HG02885 (cell line): ENCODE data around the gene PKIG.

ENCODE experiments used
- ATAC-seq: cut with Tn5 transposase; IDR thresholded peaks from one replicate; pipeline ENCODE4 v1.9.1; 2021; ENCODE audit warnings: mild to moderate bottlenecking; ENCODE audit not compliant: unreplicated experiment, poor library complexity

PKIG gene

GRCh38 chr20:44615876-44616603 lies 33.7 kb downstream of the PKIG start:
- ATAC-seq: no peak

- no peak for ATAC-seq
Measured at GRCh38 chr20:44616604-44616964, 34.2 kb downstream of the PKIG start.

GRCh38 chr20:44618318-44618731 lies 35.9 kb downstream of the PKIG start:
- no peak for ATAC-seq

GRCh38 chr20:44619294-44619693 lies 36.9 kb downstream of the PKIG start:
- no peak for ATAC-seq

- no peak for ATAC-seq
Measured at GRCh38 chr20:44620030-44620429, 37.7 kb downstream of the PKIG start.

- ATAC-seq: no peak
Measured at GRCh38 chr20:44621325-44621724, 38.9 kb downstream of the PKIG start.

GRCh38 chr20:44621939-44622338 lies 39.6 kb downstream of the PKIG start:
- no peak for ATAC-seq

- no peak for ATAC-seq
Measured at GRCh38 chr20:44622501-44623270, 40.3 kb downstream of the PKIG start.

GRCh38 chr20:44624152-44624551 lies 41.8 kb downstream of the PKIG start:
- ATAC-seq: no peak

GRCh38 chr20:44624743-44625271 lies 42.4 kb downstream of the PKIG start:
- no peak for ATAC-seq

GRCh38 chr20:44625361-44625760 lies 43.0 kb downstream of the PKIG start:
- no peak for ATAC-seq

- ATAC-seq: no peak
Measured at GRCh38 chr20:44626278-44626677, 43.9 kb downstream of the PKIG start.

- no peak for ATAC-seq
Measured at GRCh38 chr20:44627364-44628010, 45.1 kb downstream of the PKIG start.

GRCh38 chr20:44629017-44629385 lies 46.6 kb downstream of the PKIG start:
- no peak for ATAC-seq

GRCh38 chr20:44629542-44629941 lies 47.2 kb downstream of the PKIG start:
- ATAC-seq: no peak

- ATAC-seq: no peak
Measured at GRCh38 chr20:44630297-44630696, 47.9 kb downstream of the PKIG start.

GRCh38 chr20:44632103-44632752 lies 49.8 kb downstream of the PKIG start:
- ATAC-seq: no peak

- no peak for ATAC-seq
Measured at GRCh38 chr20:44633187-44633810, 50.9 kb downstream of the PKIG start.

- no peak for ATAC-seq
Measured at GRCh38 chr20:44633872-44634600, 51.7 kb downstream of the PKIG start.

GRCh38 chr20:44635877-44636276 lies 53.5 kb downstream of the PKIG start:
- no peak for ATAC-seq
